Erythroblast (primary cell): ENCODE measurements around the gene CRHR2.
"Not testable (repeated sequence)": the region's sequence is repeated elsewhere in the genome, so short reads cannot be mapped to it uniquely, and the experiment has no call there.

Source experiments
- DNase-seq, 2 experiments: peaks; one replicate each; lab custom pipeline; 2025; lab: John Stamatoyannopoulos, UW
- GATA1 ChIP-seq: IDR thresholded peaks from 2 replicates; pipeline ENCODE4 v1.6.1; 2011; ENCODE audit warnings: low read depth, mild to moderate bottlenecking, control low read depth, low read length, moderate library complexity
- POLR2A ChIP-seq: IDR thresholded peaks from 2 replicates; pipeline ENCODE4 v1.6.1; 2011; ENCODE audit warnings: mild to moderate bottlenecking, low read length

Gene CRHR2

GRCh38 chr7:30650421-30650808, 31.8 kb downstream of the CRHR2 start:
- DNase-seq: no peak
- TF ChIP-seq GATA1: no peak
- TF ChIP-seq POLR2A: no peak

DNA sequence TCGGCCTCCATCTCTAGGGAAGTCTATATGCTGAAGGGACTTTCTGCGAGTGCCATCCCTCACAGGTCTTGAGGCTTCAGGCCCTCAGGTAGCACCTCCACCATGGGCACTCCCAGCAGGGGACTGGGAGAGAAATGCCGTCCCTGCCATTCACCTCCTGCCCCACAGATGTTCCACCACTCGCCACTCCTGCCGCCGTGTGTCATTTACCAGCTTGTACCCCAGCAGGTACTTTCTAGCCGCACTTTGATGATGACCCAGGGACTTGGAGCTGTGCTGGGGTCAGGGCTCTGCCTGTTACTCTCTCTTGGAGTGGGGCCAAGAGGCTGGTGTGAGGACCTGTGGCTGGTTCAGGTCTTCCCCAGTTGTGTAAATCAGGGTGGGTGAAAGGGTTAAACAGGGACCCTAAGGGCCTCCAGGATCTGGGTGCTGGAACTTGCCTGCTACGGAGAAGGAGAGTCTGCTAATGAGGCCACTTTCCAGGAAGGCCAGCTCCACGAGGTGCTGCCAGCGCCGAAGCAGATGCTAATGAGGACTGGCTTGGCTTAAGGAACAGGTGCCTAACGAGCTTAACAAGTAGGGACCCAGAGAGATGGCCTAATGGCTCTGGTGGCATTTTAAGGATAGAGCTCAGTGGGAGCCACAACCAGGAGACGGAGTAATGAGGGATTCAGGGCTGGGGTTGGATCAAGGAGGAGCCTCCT, 32.4 kb downstream of the CRHR2 start:
- DNase-seq: no peak
- TF ChIP-seq POLR2A (no peak), GATA1 (no peak)

DNA sequence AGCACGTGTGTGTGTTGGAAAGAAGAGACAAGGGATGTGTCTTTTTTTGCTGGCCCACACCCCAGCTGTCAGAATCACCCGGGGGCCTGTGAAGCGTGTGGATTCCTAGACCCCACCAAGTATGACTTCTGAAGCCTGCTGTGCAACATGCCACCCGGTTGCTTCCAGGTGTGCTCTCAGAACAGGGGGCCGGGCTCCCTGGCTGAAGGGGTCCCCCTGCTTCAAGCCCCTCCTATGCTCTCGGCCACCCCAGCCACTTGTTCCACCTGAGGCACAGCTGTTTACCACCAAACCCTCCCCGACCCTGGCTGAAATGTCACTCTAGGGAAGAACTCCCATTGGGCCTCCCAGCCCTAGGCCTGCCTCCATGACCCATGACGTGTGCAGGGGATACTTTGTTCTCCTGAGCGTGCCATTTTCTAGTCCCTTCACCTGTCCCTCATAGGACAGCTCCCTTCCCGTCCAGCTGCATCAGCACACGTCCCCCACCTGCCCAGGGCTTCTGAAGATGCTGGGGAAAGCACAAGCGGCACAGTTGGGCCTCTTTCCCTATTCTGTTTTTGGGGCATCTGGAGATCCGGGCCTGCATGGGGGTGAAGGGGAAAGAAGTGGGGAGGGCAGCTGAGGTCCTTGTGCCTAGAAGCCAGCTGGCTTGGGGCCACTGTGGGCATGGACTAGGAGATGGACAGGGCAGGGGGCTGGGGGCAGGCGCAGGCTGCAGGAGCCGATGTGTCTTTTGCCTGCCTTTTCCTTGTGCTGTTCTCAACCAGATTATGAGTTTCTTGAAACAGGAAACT, 33.3 kb downstream of the CRHR2 start:
- TF ChIP-seq GATA1 (no peak), POLR2A (no peak)
- no peak for DNase-seq

DNA sequence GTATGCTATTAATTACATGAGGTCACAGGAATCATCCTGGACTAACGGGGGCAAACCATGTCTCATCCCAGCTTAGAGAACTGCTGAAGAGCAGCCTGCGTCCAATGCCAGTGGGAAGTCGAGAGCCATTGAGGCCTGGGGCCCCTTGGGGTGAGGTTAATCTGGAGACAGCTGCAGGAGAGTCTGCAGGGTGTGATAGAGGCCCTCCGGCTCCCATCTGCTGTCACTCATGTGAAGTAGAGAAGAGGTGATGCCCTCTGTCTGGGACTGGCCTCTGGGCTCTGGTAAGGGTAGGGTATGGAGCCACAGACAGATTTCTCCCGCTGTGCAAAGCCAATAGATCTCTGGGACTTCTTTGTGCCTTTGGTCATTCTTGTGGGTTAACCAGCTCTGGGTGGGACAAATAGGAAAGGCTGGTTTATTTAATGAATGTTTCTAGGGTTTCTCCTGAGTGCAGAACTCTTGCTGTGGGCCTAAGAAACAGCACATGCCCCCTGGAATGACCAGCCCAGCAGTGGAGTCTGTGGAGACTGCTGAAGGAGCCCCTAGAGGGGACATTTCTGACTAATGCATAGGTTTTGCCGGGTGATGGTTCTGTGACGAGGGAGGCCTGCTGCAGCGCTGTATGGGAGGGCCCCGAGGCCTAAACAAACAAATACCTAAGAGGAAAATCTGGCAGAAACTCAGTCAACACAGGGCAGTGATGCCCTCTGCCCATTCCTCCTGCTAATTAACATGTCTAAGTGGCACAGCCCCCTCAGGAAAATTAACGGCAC, 34.5 kb downstream of the CRHR2 start:
- peak; percentile 23 to 41 for DNase-seq
- no peak for TF ChIP-seq POLR2A

DNA sequence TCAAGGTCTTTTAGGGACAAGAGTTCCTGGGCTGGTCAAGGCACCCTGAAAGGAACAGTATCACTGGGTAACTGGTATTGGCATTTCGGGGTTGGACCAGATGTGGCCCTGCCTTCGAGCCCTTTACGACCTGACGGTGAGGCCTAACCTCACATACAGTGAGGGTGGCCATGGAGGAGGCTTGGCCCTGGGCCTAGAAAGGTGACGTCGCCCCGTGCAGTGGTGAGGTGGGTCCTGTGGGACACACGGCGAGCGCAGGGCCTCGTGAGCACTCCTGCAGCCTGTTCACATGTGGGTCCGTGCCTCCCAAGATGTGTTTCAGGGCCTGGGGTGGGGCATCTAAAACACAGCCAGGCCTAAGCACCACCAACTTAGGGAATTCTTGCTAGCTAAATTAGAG, 36.1 kb downstream of the CRHR2 start:
- no peak for DNase-seq
- TF ChIP-seq GATA1 (no peak), POLR2A (no peak)

GRCh38 chr7:30645661-30646060, 36.6 kb downstream of the CRHR2 start:
- TF ChIP-seq POLR2A: no peak
- TF ChIP-seq GATA1: no peak
- no peak for DNase-seq

DNA sequence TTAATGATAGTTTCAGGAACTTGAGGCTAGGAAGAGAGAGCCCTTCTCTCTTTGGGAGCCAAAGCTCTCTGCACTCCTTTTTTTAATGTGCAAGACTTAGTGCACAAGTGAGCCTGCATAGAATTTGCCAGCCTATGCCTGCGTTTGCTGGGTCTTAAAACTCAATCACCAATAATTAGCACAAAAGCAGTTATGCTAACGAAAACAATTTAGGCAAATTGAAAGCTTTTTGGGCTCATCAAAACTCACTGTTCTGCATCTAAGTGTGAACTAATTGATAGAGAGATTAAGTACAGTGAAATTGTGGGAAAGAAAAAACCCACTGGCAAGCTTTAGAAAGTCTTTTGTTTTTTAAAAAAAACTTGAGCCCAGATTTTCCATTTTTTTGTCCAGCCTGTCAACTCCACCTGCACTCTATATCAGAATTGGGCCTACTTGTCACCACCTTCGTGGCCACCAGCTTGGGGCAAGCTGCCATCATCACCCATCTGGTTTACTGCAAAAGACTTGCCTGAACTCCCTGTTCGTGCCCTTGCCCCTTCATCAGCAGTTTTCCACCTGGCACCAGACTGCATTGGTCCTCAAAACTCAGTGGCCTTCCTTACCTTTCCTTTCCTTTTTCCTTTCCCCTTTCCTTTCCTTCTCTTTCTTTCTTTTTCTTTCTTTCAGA, 37.8 kb downstream of the CRHR2 start:
- no peak for DNase-seq
- TF ChIP-seq POLR2A: no peak
- no peak for TF ChIP-seq GATA1

- no peak for DNase-seq
- TF ChIP-seq GATA1 (no peak), POLR2A (no peak)
Measured at GRCh38 chr7:30642789-30643188, 39.5 kb downstream of the CRHR2 start.

DNA sequence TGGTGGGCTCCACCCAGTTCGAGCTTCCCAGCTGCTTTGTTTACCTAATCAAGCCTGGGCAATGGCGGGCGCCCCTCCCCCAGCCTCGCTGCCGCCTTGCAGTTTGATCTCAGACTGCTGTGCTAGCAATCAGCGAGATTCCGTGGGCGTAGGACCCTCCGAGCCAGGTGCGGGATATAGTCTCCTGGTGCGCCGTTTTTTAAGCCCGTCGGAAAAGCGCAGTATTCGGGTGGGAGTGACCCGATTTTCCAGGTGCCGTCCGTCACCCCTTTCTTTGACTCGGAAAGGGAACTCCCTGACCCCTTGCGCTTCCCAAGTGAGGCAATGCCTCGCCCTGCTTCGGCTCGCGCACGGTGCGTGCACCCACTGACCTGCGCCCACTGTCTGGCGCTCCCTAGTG, 39.9 kb downstream of the CRHR2 start:
- DNase-seq: not testable (repeated sequence)

DNA sequence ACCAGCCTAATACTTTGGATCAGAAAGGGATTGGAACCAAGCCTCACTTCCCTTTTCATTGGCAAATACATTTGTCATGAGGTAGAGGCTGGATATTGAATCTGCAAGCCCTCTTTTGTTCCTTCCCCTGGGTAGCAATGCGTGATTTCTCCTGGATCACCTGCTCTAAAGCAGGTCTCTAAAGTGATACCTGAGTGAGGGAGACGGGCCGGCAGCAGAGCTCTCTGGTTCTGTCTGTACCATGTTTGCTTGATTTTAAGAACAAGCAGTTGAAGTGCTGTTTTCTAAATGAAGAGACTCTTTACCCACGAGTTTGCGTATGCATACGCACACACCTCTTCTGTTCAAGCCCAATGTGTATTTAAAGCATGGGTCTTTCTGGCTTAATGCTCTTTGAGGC, 46.5 kb downstream of the CRHR2 start:
- TF ChIP-seq POLR2A: no peak
- TF ChIP-seq GATA1: no peak
- no peak for DNase-seq

DNA sequence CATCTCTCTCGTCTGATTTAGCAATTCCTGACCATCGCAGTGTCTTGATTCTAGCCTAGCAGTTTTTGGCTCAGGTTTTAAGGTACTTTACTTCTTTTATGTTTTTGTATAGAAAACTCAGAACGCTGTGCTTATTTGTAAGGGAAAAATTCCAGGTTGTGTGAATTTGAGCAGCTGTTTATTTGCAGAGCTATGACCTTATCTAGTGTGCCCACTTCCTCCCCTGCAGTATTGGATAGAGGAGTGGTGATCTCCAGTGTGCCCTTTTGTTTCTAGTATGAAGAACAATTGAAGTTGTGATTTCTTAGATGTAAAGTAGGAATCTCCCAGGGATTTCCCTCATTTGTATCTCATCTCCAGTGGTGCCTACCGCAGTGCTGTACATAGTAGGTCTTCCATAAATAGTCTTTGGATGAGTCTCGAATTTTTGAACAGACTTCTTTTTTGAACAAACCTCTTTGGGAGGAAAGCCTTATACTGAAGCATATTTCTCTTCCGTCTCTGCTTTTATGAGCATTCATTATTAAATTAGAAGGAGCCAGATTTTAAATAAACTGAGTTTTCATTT, 47.5 kb downstream of the CRHR2 start:
- DNase-seq: no peak
- no peak for TF ChIP-seq GATA1
- no peak for TF ChIP-seq POLR2A

GRCh38 chr7:30634193-30634626, 48.0 kb downstream of the CRHR2 start:
- TF ChIP-seq POLR2A: no peak
- no peak for TF ChIP-seq GATA1
- no peak for DNase-seq

GRCh38 chr7:30633223-30633622, 49.0 kb downstream of the CRHR2 start:
- no peak for DNase-seq
- TF ChIP-seq POLR2A (no peak), GATA1 (no peak)
